Measurements from ENCODE around the gene TLCD3A. TPM values are rescaled to one million over a fixed set of nuclear protein-coding genes. Genes with fewer than 3 reads are reported as not detected.
"Not testable (repeated sequence)": the region's sequence is repeated elsewhere in the genome, so short reads cannot be mapped to it uniquely, and the experiment has no call there.

TLCD3A gene
- total RNA-seq, 1 donor from 2014 or later: 28.2 TPM

- no peak overlapping the region for H3K4me3 Mint-ChIP-seq (ENCODE audit: unreplicated experiment)
- no peak for DNase-seq (ENCODE audit: low spot score)
- TF ChIP-seq CTCF (IDR thresholded peaks at IDR 0.05): no peak
Measured at GRCh38 chr17:774313-774584, 41.9 kb downstream of the TLCD3A start.

GRCh38 chr17:778096-778495 is 45.7 kb downstream of the TLCD3A start:
- Mint-ChIP-seq H3K36me3 (ENCODE audit: low read depth) (peaks cover 26% of the 10 kb centered on the region), H3K27ac (ENCODE audit: unreplicated experiment) (no peak overlapping the region), H3K4me1 (ENCODE audit: low read depth) (peaks cover 20% of the 10 kb centered on the region), H3K27me3 (ENCODE audit: low read depth) (no peaks in the 10 kb centered on the region), H3K9me3 (ENCODE audit: low read depth) (no peaks in the 10 kb centered on the region), H3K4me3 (ENCODE audit: unreplicated experiment) (no peak overlapping the region)
- DNase-seq (ENCODE audit: low spot score): no peak
- TF ChIP-seq CTCF (IDR thresholded peaks at IDR 0.05): no peak

More at GRCh38 chr17:774313-774584, 41.9 kb downstream of the TLCD3A start:
- Mint-ChIP-seq H3K36me3 (ENCODE audit: low read depth) (peaks cover 46% of the 10 kb centered on the region), H3K27me3 (ENCODE audit: low read depth) (no peaks in the 10 kb centered on the region), H3K27ac (ENCODE audit: unreplicated experiment) (no peak overlapping the region), H3K9me3 (ENCODE audit: low read depth) (no peaks in the 10 kb centered on the region), H3K4me1 (ENCODE audit: low read depth) (peaks cover 8% of the 10 kb centered on the region)

- Mint-ChIP-seq H3K9me3 (ENCODE audit: low read depth) (no peaks in the 10 kb centered on the region), H3K36me3 (ENCODE audit: low read depth) (peaks cover 5% of the 10 kb centered on the region), H3K27me3 (ENCODE audit: low read depth) (no peaks in the 10 kb centered on the region), H3K4me1 (ENCODE audit: low read depth) (peaks cover 26% of the 10 kb centered on the region), H3K4me3 (ENCODE audit: unreplicated experiment) (peak within 1 kb of the TSS; percentile 97), H3K27ac (ENCODE audit: unreplicated experiment) (peak within 1 kb of the TSS; percentile 99)
- TF ChIP-seq CTCF (IDR thresholded peaks at IDR 0.05): peak; percentile 54
- no peak for DNase-seq (ENCODE audit: low spot score)
Measured at GRCh38 chr17:781805-782731, 49.7 kb downstream of the TLCD3A start, which contains the start of the genes GLOD4 and MRM3. Gene GLOD4, minus strand, starts transcription at chr17:782280. Its CDS starts 25 bp downstream, at chr17:782255. Gene MRM3, plus strand, starts transcription at chr17:782353. Its CDS starts 26 bp downstream, at chr17:782379.

- TF ChIP-seq CTCF (IDR thresholded peaks at IDR 0.05): no peak
- no peak overlapping the region for H3K27ac Mint-ChIP-seq (ENCODE audit: unreplicated experiment)
- DNase-seq (ENCODE audit: low spot score): no peak
- peaks cover 26% of the 10 kb centered on the region for H3K4me1 Mint-ChIP-seq (ENCODE audit: low read depth)
- H3K9me3 Mint-ChIP-seq (ENCODE audit: low read depth): no peaks in the 10 kb centered on the region
- H3K27me3 Mint-ChIP-seq (ENCODE audit: low read depth): no peaks in the 10 kb centered on the region
- H3K36me3 Mint-ChIP-seq (ENCODE audit: low read depth): no peaks in the 10 kb centered on the region
- H3K4me3 Mint-ChIP-seq (ENCODE audit: unreplicated experiment): peak overlapping the region; percentile 15
Measured at GRCh38 chr17:784143-784542, 51.7 kb downstream of the TLCD3A start.

- not testable (repeated sequence) for H3K36me3 Mint-ChIP-seq (ENCODE audit: low read depth); DNase-seq (ENCODE audit: low spot score); H3K4me3 Mint-ChIP-seq (ENCODE audit: unreplicated experiment); H3K27ac Mint-ChIP-seq (ENCODE audit: unreplicated experiment); H3K9me3 Mint-ChIP-seq (ENCODE audit: low read depth); H3K27me3 Mint-ChIP-seq (ENCODE audit: low read depth)
- H3K4me1 Mint-ChIP-seq (ENCODE audit: low read depth): peaks cover 26% of the 10 kb centered on the region
Measured at GRCh38 chr17:785901-786300, 53.5 kb downstream of the TLCD3A start.

Measured in chondrocyte (in vitro differentiated cells).